Islet of Langerhans (tissue), 1 donor: Measurements from ENCODE around the gene RNU1-1.
"Not testable (repeated sequence)": the region's sequence is repeated elsewhere in the genome, so short reads cannot be mapped to it uniquely, and the experiment has no call there.

Source experiments
- FAIRE-seq: peaks from one replicate; lab custom pipeline; 2011; peaks lifted over from hg19 to GRCh38; lab: Jason Lieb, UNC

Gene RNU1-1

GRCh38 chr1:16521679-16522078 lies 7.6 kb upstream of the RNU1-1 start:
- not testable (repeated sequence) for FAIRE-seq

GRCh38 chr1:16521288-16521583 lies 7.2 kb upstream of the RNU1-1 start:
- no peak for FAIRE-seq

GRCh38 chr1:16520435-16521287 lies 6.6 kb upstream of the RNU1-1 start:
- FAIRE-seq: not testable (repeated sequence)

GRCh38 chr1:16519255-16519951 lies 5.3 kb upstream of the RNU1-1 start:
- FAIRE-seq: not testable (repeated sequence)

- not testable (repeated sequence) for FAIRE-seq
These were observed 4.8 kb upstream of the RNU1-1 start for GRCh38 chr1:16518913-16519254.

- not testable (repeated sequence) for FAIRE-seq
These were observed 2.8 kb upstream of the RNU1-1 start for GRCh38 chr1:16516694-16517410.

GRCh38 chr1:16513412-16514106 lies 526 bp downstream of the RNU1-1 start:
- not testable (repeated sequence) for FAIRE-seq

GRCh38 chr1:16512624-16513411 lies 1.3 kb downstream of the RNU1-1 start:
- not testable (repeated sequence) for FAIRE-seq

GRCh38 chr1:16511926-16512325 lies 2.2 kb downstream of the RNU1-1 start:
- FAIRE-seq: not testable (repeated sequence)

- FAIRE-seq: not testable (repeated sequence)
These were observed 5.1 kb downstream of the RNU1-1 start for GRCh38 chr1:16508861-16509445.

GRCh38 chr1:16506364-16507136 lies 7.5 kb downstream of the RNU1-1 start:
- FAIRE-seq: not testable (repeated sequence)

GRCh38 chr1:16505870-16506269 lies 8.2 kb downstream of the RNU1-1 start:
- not testable (repeated sequence) for FAIRE-seq

- FAIRE-seq: no peak
These were observed 10.6 kb downstream of the RNU1-1 start for GRCh38 chr1:16503494-16503893.

GRCh38 chr1:16501446-16501845 lies 12.6 kb downstream of the RNU1-1 start:
- not testable (repeated sequence) for FAIRE-seq

GRCh38 chr1:16500975-16501374 lies 13.1 kb downstream of the RNU1-1 start:
- FAIRE-seq: not testable (repeated sequence)

- not testable (repeated sequence) for FAIRE-seq
These were observed 13.6 kb downstream of the RNU1-1 start for GRCh38 chr1:16500466-16500865.

- FAIRE-seq: no peak
These were observed 15.3 kb downstream of the RNU1-1 start for GRCh38 chr1:16498573-16499413.

- not testable (repeated sequence) for FAIRE-seq
These were observed 16.0 kb downstream of the RNU1-1 start for GRCh38 chr1:16498047-16498446.

- FAIRE-seq: not testable (repeated sequence)
These were observed 16.6 kb downstream of the RNU1-1 start for GRCh38 chr1:16497474-16497904.
